ENCODE results near the gene DUXA. TPM values are rescaled to one million over a fixed set of nuclear protein-coding genes. Genes with fewer than 3 reads are reported as not detected.

The DUXA gene
- polyA plus RNA-seq, 12 donors, result not detected

DNA sequence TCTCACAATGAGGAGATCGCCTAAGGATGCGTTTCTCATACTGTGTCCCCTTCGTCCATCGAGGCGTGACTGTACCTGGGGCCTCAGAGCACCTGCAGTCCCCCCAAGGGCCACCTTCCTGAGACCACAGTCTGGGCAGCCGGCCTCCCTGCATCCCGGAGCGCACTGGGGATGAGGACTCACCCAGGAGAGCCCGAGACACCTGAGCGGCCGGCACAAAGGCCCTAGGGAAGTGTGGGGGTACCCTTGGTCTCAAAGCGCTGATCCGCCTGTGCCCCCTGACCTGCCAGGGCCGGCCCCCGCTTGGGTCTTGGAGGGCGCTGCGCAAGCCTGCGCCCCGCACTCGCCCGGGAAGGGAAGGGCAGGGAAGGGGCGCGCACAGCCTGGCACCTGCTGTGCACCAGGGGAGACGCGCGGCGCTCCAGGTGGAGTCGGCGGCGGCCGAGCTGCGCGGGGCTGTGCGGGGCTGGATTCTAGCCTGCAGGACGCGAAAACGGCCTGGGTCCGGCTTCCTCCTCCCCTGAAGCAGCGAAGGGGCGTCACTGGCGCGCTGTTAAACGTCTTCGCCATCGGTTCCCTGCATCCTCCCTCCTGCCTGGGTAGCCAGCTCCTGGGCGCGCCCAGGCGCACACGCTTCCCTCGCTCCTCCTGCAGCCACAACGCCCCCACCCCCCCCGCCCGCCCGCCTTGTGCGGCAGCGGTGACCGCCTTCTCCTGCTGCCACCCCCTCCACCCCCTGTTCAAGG lies 61.1 kb downstream of the DUXA start:
- no peak for DNase-seq

Other genes with a start within 250 kb of the DUXA start
- gene USP29, start 47.5 kb downstream of the DUXA start, polyA plus RNA-seq (ENCODE audit: insufficient read length in 12 of 12), result not detected
- under 1 TPM in 1 of 12 donors, not detected in 11; 0.09 TPM for gene ZIM3, start 22.3 kb downstream of the DUXA start, polyA plus RNA-seq (ENCODE audit: insufficient read length in 12 of 12)
- gene ZNF264, start 24.0 kb upstream of the DUXA start, polyA plus RNA-seq (ENCODE audit: insufficient read length in 12 of 12), result 10 to 100 TPM in 9 of 12 donors, 1 to 10 TPM in 2, not detected in 1; 9.5 to 15.6 (median 14.1) TPM
- gene AURKC, start 63.5 kb upstream of the DUXA start, polyA plus RNA-seq (ENCODE audit: insufficient read length in 12 of 12), result 1 to 10 TPM in 7 of 12 donors, under 1 TPM in 3, not detected in 2; 0.62 to 2.2 (median 1.3) TPM
- gene ZNF805, start 73.1 kb upstream of the DUXA start, polyA plus RNA-seq (ENCODE audit: insufficient read length in 12 of 12), result 1 to 10 TPM in 10 of 12 donors, not detected in 2; 4.3 to 6.2 (median 5.6) TPM
- 1 to 10 TPM in 10 of 12 donors, not detected in 2; 2.3 to 5.7 (median 3.7) TPM for gene ZNF460, start 113.0 kb upstream of the DUXA start, polyA plus RNA-seq (ENCODE audit: insufficient read length in 12 of 12)
- gene ZNF543, start 153.0 kb upstream of the DUXA start, polyA plus RNA-seq (ENCODE audit: insufficient read length in 12 of 12), result 1 to 10 TPM in 11 of 12 donors, not detected in 1; 4.7 to 7.1 (median 6.1) TPM
- 10 to 100 TPM in 7 of 12 donors, 1 to 10 TPM in 4, not detected in 1; 8.9 to 12.5 (median 10.2) TPM for gene ZNF304, start 183.8 kb upstream of the DUXA start, polyA plus RNA-seq (ENCODE audit: insufficient read length in 12 of 12)
- 10 to 100 TPM in 10 of 12 donors, not detected in 2; 12.0 to 18.6 (median 15.0) TPM for gene TRAPPC2B, start 196.1 kb upstream of the DUXA start, polyA plus RNA-seq (ENCODE audit: insufficient read length in 12 of 12)
- 1 to 10 TPM in 10 of 12 donors, not detected in 2; 2.2 to 6.1 (median 3.6) TPM for gene ZNF547, start 196.1 kb upstream of the DUXA start, polyA plus RNA-seq (ENCODE audit: insufficient read length in 12 of 12)
- 10 to 100 TPM in 11 of 12 donors, not detected in 1; 12.6 to 46.8 (median 20.3) TPM for gene ZNF548, start 222.4 kb upstream of the DUXA start, polyA plus RNA-seq (ENCODE audit: insufficient read length in 12 of 12)
- gene ZNF17, start 243.7 kb upstream of the DUXA start, polyA plus RNA-seq (ENCODE audit: insufficient read length in 12 of 12), result 10 to 100 TPM in 3 of 12 donors, 1 to 10 TPM in 8, not detected in 1; 6.3 to 16.4 (median 8.4) TPM

Data from muscle of arm (tissue), 12 donors.